Progenitor cell of endocrine pancreas (in vitro differentiated cells): ENCODE data around the gene CPSF7. TPM values are rescaled to one million over a fixed set of nuclear protein-coding genes. Genes with fewer than 3 reads are reported as not detected.

ENCODE experiments used
- DNase-seq: peaks from one replicate; pipeline ENCODE4 v3.0.0; 2021; ENCODE audit warnings: low spot score; ENCODE audit not compliant: unreplicated experiment
- H3K27ac Mint-ChIP-seq: 2 replicates; pipeline ENCODE4 v1.8.0; 2021; ENCODE audit warnings: mild to moderate bottlenecking, moderate library complexity, mixed read lengths
- H3K27me3 Mint-ChIP-seq: 2 replicates; pipeline ENCODE4 v1.8.0; 2021; ENCODE audit warnings: mixed read lengths
- H3K36me3 Mint-ChIP-seq: 2 replicates; pipeline ENCODE4 v1.8.0; 2022; ENCODE audit warnings: mixed read lengths; ENCODE audit not compliant: insufficient read depth
- H3K4me1 Mint-ChIP-seq: 2 replicates; pipeline ENCODE4 v1.8.0; 2021; ENCODE audit warnings: low read depth, mixed read lengths
- H3K4me3 Mint-ChIP-seq: 2 replicates; pipeline ENCODE4 v1.8.0; 2021; ENCODE audit warnings: low read depth, mild to moderate bottlenecking, moderate library complexity, mixed read lengths
- H3K9me3 Mint-ChIP-seq: 2 replicates; pipeline ENCODE4 v1.8.0; 2021; ENCODE audit warnings: low read depth, mixed read lengths
- total RNA-seq: library from RNA; stranded (reverse); gene quantifications from 2 replicates; pipeline ENCODE4 v1.2.1, GENCODE V29; 2021
- TF ChIP-seq, protein P1 (sequence below): fragments of 200-600 bp; sonication (generic); IDR thresholded peaks from one replicate; pipeline ENCODE4 v1.5.0; 2021; ENCODE audit warnings: antibody characterized with exemption, mild to moderate bottlenecking; ENCODE audit not compliant: unreplicated experiment

CPSF7 gene
- total RNA-seq, 1 donor from 2014 or later = 134 TPM

DNA sequence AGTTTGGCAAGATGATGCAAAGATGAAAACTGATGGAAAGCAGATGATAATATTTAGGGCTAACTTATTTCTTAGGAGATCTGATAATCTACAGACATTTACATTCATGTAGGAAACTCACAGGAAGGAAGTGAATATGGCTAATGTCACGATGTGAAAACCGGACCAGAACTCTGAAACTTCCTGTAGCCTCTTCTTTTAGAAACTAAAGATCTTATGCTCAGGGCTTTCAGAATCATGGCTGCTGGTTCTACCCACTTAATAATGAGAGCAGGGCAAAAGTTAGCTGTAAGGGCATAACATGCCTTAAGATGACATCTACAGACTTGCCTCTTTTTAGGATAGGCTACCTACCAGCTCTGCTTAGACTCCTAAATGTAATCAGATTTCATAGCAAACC lies 15.2 kb downstream of the CPSF7 start:
- Mint-ChIP-seq H3K9me3 (no peaks in the 10 kb centered on the region), H3K4me1 (no peaks in the 10 kb centered on the region), H3K4me3 (no peak overlapping the region), H3K27ac (no peak overlapping the region), H3K27me3 (no peaks in the 10 kb centered on the region), H3K36me3 (peaks cover 33% of the 10 kb centered on the region)
- TF ChIP-seq, protein P1, sequence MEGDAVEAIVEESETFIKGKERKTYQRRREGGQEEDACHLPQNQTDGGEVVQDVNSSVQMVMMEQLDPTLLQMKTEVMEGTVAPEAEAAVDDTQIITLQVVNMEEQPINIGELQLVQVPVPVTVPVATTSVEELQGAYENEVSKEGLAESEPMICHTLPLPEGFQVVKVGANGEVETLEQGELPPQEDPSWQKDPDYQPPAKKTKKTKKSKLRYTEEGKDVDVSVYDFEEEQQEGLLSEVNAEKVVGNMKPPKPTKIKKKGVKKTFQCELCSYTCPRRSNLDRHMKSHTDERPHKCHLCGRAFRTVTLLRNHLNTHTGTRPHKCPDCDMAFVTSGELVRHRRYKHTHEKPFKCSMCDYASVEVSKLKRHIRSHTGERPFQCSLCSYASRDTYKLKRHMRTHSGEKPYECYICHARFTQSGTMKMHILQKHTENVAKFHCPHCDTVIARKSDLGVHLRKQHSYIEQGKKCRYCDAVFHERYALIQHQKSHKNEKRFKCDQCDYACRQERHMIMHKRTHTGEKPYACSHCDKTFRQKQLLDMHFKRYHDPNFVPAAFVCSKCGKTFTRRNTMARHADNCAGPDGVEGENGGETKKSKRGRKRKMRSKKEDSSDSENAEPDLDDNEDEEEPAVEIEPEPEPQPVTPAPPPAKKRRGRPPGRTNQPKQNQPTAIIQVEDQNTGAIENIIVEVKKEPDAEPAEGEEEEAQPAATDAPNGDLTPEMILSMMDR = no peak
- DNase-seq = no peak

DNA sequence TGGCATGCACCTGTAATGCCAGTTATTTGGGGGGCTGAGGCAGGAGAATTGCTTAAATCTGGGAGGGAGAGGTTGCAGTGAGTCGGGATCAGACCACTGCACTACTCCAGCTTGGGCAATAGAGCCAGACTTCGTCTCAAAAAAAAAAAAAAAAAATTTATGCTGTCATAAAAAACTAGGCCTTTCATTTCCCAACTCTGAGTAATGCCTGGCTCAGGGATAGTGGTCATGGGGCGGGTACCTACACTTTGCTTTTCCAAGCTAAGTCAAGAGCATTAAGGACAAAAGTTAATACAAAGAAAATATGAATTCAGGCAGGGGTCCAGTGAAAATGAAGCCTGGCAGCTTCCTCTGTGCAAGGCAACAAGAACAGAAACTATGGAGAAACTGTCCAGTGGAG lies 16.3 kb downstream of the CPSF7 start:
- TF ChIP-seq, protein P1 = no peak
- Mint-ChIP-seq H3K4me1 (no peaks in the 10 kb centered on the region), H3K9me3 (no peaks in the 10 kb centered on the region), H3K27me3 (no peaks in the 10 kb centered on the region), H3K36me3 (peaks cover 33% of the 10 kb centered on the region), H3K27ac (no peak overlapping the region), H3K4me3 (no peak overlapping the region)
- DNase-seq = no peak

DNA sequence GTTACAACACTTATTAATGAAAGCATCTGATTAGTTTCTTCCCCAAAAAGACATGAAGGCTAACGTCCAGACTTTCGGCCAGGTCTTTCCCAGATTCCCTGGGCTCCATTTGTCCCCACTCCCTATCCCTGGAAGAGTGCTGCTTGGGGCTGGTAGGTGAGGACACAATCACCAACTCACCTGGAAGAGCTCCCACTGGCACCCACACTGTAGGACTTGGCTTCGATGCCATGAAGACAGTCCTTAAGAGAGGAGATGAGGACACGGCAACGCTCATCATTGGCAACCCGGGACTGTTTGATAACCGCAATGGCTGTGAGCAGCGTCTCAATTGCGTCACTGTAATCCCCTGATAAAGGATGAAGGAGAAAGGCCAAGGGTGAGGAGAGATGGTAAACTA lies 18.2 kb downstream of the CPSF7 start:
- no peaks in the 10 kb centered on the region for H3K9me3 Mint-ChIP-seq
- no peaks in the 10 kb centered on the region for H3K4me1 Mint-ChIP-seq
- TF ChIP-seq, protein P1 = no peak
- no peak overlapping the region for H3K27ac Mint-ChIP-seq
- H3K36me3 Mint-ChIP-seq = peaks cover 29% of the 10 kb centered on the region
- DNase-seq = no peak
- no peaks in the 10 kb centered on the region for H3K27me3 Mint-ChIP-seq
- H3K4me3 Mint-ChIP-seq = no peak overlapping the region

DNA sequence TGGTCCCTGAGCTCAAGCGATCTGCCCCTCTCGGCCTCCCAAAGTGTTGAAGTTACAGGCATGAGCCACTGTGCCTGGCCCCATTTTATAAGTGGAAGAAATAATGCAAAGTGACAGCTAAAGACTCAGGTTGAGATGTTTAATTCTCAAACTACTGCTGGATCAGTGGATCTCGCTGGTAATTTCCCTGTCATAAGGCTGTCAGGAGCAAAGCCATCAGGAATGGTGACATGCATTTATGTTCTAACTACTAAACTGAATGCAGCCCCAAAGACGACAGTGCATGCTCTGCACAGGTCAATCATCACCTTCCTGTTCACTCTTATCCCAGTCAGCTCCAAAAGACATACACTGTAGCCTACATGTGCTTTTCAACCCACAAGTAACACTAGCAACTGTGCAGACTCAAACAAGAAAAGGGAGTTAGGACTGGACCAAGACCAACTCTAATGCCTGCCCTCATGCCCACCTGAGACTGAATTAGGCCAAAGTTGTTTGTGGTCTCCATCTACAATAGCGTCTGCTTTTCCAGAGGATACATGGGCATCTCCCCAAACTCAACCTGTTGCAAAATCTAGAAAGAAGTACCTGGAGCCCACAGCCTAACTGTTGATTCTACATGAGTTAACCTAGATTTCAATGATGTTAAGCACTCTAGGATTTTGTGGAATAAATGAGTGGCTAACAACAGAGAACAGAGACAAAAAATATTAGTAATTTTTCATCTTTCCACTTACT lies 22.6 kb downstream of the CPSF7 start:
- DNase-seq = no peak
- Mint-ChIP-seq H3K4me1 (no peaks in the 10 kb centered on the region), H3K27me3 (no peaks in the 10 kb centered on the region), H3K4me3 (no peak overlapping the region), H3K27ac (peak overlapping the region; percentile 29), H3K9me3 (no peaks in the 10 kb centered on the region), H3K36me3 (peaks cover 25% of the 10 kb centered on the region)
- TF ChIP-seq, protein P1 = no peak

DNA sequence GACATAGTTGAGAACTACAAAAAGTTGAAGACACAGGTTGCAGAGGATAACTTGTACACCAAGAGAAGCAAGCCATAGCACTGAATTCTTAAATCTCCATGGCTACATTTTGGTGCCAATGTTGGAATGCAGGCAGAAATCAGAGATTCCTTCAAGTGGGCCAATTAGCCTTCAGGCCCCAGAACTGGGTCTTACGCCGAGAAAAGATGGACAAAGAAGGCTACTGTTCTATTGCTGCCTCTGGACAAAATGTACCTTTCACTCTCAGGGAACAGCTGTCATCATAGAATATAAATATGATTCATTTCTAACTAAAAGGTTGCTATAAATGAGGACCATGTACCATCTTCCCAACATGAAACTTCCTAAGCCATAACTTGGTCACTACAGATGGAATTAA lies 23.7 kb downstream of the CPSF7 start:
- no peaks in the 10 kb centered on the region for H3K9me3 Mint-ChIP-seq
- no peak for DNase-seq
- H3K4me1 Mint-ChIP-seq = no peaks in the 10 kb centered on the region
- H3K27me3 Mint-ChIP-seq = no peaks in the 10 kb centered on the region
- H3K27ac Mint-ChIP-seq = no peak overlapping the region
- H3K4me3 Mint-ChIP-seq = no peak overlapping the region
- TF ChIP-seq, protein P1 = no peak
- H3K36me3 Mint-ChIP-seq = peaks cover 20% of the 10 kb centered on the region
